ENCODE measurements around the gene SFXN2.

DNA sequence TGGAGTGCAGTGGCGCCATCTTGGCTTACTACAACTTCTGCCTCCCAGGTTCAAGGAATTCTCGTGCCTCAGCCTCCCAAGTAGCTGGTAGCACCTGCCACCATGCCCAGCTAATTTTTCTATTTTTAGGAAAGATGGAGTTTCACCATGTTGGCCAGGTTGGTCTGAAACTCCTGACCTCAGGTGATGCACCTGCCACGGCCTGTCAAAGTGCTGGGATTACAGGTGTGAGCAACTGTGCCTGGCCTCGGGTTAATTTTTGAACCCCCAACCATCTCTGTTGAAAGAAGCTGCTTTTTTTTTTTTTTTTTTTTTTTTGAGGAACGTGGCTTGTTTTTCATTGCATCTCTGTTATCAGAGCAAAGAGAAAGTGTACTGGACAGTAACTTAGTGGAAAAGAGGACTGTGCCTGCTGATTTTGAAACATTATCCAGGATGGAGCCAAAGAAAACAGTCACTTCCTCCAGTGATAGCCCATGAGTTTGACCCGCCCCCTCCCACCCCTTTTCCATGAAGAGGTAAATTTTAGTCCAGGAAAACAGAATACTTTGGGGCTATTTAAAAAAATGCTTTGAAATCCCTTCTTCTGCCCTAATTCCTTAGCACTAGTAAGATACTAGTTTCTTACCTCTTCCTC lies 67.6 kb downstream of the SFXN2 start:
- TF ChIP-seq CTCF (conservative IDR thresholded peaks at IDR 0.05) (no peak), EZH2 (IDR thresholded peaks at IDR 0.05; ENCODE audit: low read depth) (no peak)

Data from PC-9 (cell line).